K562 (cell line): ENCODE data around the gene MCU. TPM values are rescaled to one million over a fixed set of nuclear protein-coding genes. Genes with fewer than 3 reads are reported as not detected.
A peak's percentile ranks its signal among the peaks of the same experiment; 100 is the strongest.

Source experiments
- ATAC-seq: fragments of 200-7000 bp; cut with Tn5 transposase; 3 replicates; pipeline ENCODE4 v1.9.1; 2020; ENCODE audit warnings: moderate library complexity
- BruUV-seq: library from RNA; stranded (reverse); fragments of 400-500 nt; replicated peaks from 2 replicates; lab custom pipeline; 2021; lab: Mats Ljungman, UMichigan
- CTCF ChIA-PET: fragments of 300-600 bp; formaldehyde crosslinking; extraction: SDS; loops from one replicate; lab custom pipeline; 2021; ENCODE audit warnings: low intra/inter-chr PET ratio; lab: Yijun Ruan, JAX
- POLR2A ChIA-PET: fragments of 300-600, 350-650 bp; sonication (Branson Sonifier 250); formaldehyde crosslinking; extraction: SDS; loops from one replicate; lab custom pipeline; 2021; ENCODE audit warnings: antibody characterized with exemption, inconsistent platforms; lab: Yijun Ruan, JAX
- DNase-seq, 4 experiments: peaks; one replicate each; pipeline versions ENCODE4 v3.0.0 to v3.0.0-alpha.2; 2011 to 2018; ENCODE audit warnings: low spot score in 3 of 4, mixed read lengths in 3 of 4; ENCODE audit errors: extremely low read depth in 1 of 4
- FAIRE-seq: peaks from 2 replicates; lab custom pipeline; 2011; peaks lifted over from hg19 to GRCh38; lab: Jason Lieb, UNC
- H2AFZ ChIP-seq: 2 replicates; pipeline ENCODE4 v1.6.0; 2011; ENCODE audit warnings: low read depth, low read length, control low read depth, inconsistent platforms
- H3K27ac ChIP-seq: fragments of 200-600 bp; 3 replicates; pipeline ENCODE4 v1.8.0; 2011; ENCODE audit warnings: low read depth, mild to moderate bottlenecking, control low read depth, inconsistent platforms, low read length, moderate library complexity, mixed read lengths; ENCODE audit errors: extremely low read depth
- H3K27me3 ChIP-seq, 2 experiments: fragments of 300-600 bp in 1 of 2; 2 replicates in 1 of 2; 3 replicates in 1 of 2; pipeline versions ENCODE4 v1.6.0 to v1.8.0; 2011; ENCODE audit warnings: inconsistent platforms in 2 of 2, low read length in 2 of 2, mild to moderate bottlenecking in 1 of 2, mixed read lengths in 1 of 2, moderate library complexity in 1 of 2; ENCODE audit not compliant: control insufficient read depth in 2 of 2, insufficient read depth in 2 of 2
- H3K36me3 ChIP-seq: fragments of 300-600 bp; 3 replicates; pipeline ENCODE4 v1.8.0; 2011; ENCODE audit warnings: mild to moderate bottlenecking, low read length, inconsistent platforms; ENCODE audit not compliant: control insufficient read depth, insufficient read depth
- H3K4me1 ChIP-seq, 2 experiments: fragments of 200-600 bp in 1 of 2; replicated peaks in 1 of 2; 2 replicates in 1 of 2; 3 replicates in 1 of 2; pipeline versions ENCODE4 v1.5.1 to v1.8.0; 2011; ENCODE audit warnings: inconsistent platforms in 2 of 2, low read length in 2 of 2, mild to moderate bottlenecking in 1 of 2, mixed read lengths in 1 of 2, moderate library complexity in 1 of 2; ENCODE audit not compliant: control insufficient read depth in 2 of 2, insufficient read depth in 2 of 2
- H3K4me2 ChIP-seq: 2 replicates; pipeline ENCODE4 v1.6.1; 2011; ENCODE audit warnings: low read length, control low read depth, inconsistent platforms, mixed read lengths; ENCODE audit not compliant: insufficient read depth
- H3K4me3 ChIP-seq: fragments of 200-600 bp; sonication (generic), shearing (Covaris generic); 2 replicates; pipeline ENCODE4 v1.5.1; 2016; ENCODE audit warnings: control low read depth, inconsistent platforms
- H3K79me2 ChIP-seq: fragments of 200-600 bp; 3 replicates; pipeline ENCODE4 v1.8.0; 2011; ENCODE audit warnings: low read length, inconsistent platforms; ENCODE audit not compliant: control insufficient read depth, insufficient read depth
- H3K9ac ChIP-seq, 2 experiments: 2 replicates each; pipeline versions ENCODE4 v1.6.0 to v1.6.1; 2011; ENCODE audit warnings: low read depth in 2 of 2, low read length in 2 of 2, control low read depth in 1 of 2, inconsistent platforms in 1 of 2, mild to moderate bottlenecking in 1 of 2, mixed read lengths in 1 of 2; ENCODE audit not compliant: insufficient read depth in 1 of 2
- H3K9me1 ChIP-seq: one replicate; pipeline ENCODE4 v1.6.0; 2011; ENCODE audit warnings: inconsistent platforms, mild to moderate bottlenecking, low read length, moderate library complexity; ENCODE audit not compliant: control insufficient read depth, insufficient read depth
- H3K9me3 ChIP-seq: replicated peaks from 2 replicates; pipeline ENCODE4 v1.5.1; 2011; ENCODE audit warnings: low read depth, low read length, inconsistent platforms; ENCODE audit not compliant: control insufficient read depth, insufficient read depth
- H4K20me1 ChIP-seq: replicated peaks from 2 replicates; pipeline ENCODE4 v1.6.1; 2011; ENCODE audit warnings: low read length, inconsistent platforms, mixed read lengths; ENCODE audit not compliant: control insufficient read depth, insufficient read depth
- CHAMP1 ChIP-seq: fragments of 450-650 bp; IDR thresholded peaks from 2 replicates; pipeline ENCODE4 v1.6.1; 2016; ENCODE audit warnings: mild to moderate bottlenecking
- FOXK2 ChIP-seq, 2 experiments: fragments of 450-650 bp; IDR thresholded peaks in 1 of 2; conservative IDR thresholded peaks in 1 of 2; 2 replicates each; pipeline ENCODE4 v1.6.1; 2016; ENCODE audit warnings: low read depth in 2 of 2, mild to moderate bottlenecking in 1 of 2
- MYBL2 ChIP-seq, 2 experiments: fragments of 450-650 bp in 1 of 2; sonication (generic) in 1 of 2; formaldehyde crosslinking in 1 of 2; IDR thresholded peaks; 2 replicates each; pipeline versions ENCODE4 v1.6.1 to v1.8.1; 2017 to 2022; ENCODE audit warnings: borderline replicate concordance in 1 of 2, inconsistent platforms in 1 of 2, low read depth in 1 of 2, mild to moderate bottlenecking in 1 of 2, missing genetic modification reagents in 1 of 2, moderate library complexity in 1 of 2
- ZBTB33 ChIP-seq: sonication (generic); formaldehyde crosslinking; IDR thresholded peaks from 2 replicates; pipeline ENCODE4 v1.8.1; 2023; ENCODE audit warnings: mild to moderate bottlenecking, missing genetic modification reagents
- WGBS: fragments of 100-300 bp; shearing (Covaris generic); methylation state at CpG from one replicate; pipeline ENCODE4 v1.1.6; 2016; ENCODE audit warnings: low coverage, mixed read lengths; ENCODE audit not compliant: insufficient coverage; ENCODE audit errors: missing lambda C conversion rate; 5-methylcytosine and 5-hydroxymethylcytosine counted together
- in situ Hi-C: fragments of 300-500 bp; cut with MboI; formaldehyde crosslinking; loops from 4 replicates; pipeline ENCODE4 v1.15.0; 2018; ENCODE audit warnings: inconsistent platforms, mixed read lengths
- intact Hi-C: fragments of 100-400 bp; cut with micrococcal nuclease; formaldehyde crosslinking; loops from 2 replicates; pipeline ENCODE4 v1.14.2; 2022
- polyA plus RNA-seq, 8 experiments: library from polyadenylated mRNA; depleted of rRNA in 4 of 8; stranded (reverse) in 5 of 8; unstranded in 3 of 8; fragments of >200 nt; fragmentation: Nextera tagmentation in 2 of 8; fragmentation: Illumina TruSeq in 1 of 8; extraction: Ambion mirVana in 2 of 8; extraction: Trizol in 1 of 8; gene quantifications; 2 replicates each; pipeline versions ENCODE4 v1.2.1 to v1.2.3, GENCODE V29; 2011 to 2014; ENCODE audit warnings: inconsistent platforms in 1 of 8, missing spikeins in 1 of 8
- total RNA-seq, 7 experiments: library from RNA; depleted of rRNA in 6 of 7; stranded (reverse); fragments of >200 nt in 6 of 7; fragmentation: Illumina TruSeq in 2 of 7; extraction: Trizol in 2 of 7; gene quantifications; 2 replicates each; pipeline versions ENCODE4 v1.2.1 to v1.2.3, GENCODE V29; 2011 to 2021; ENCODE audit warnings: low replicate concordance in 1 of 7

The MCU gene
- total and polyA plus RNA-seq, 9 of the 15 experiments (the other 6 are each of a cell fraction or from before 2014, with no cell fraction given): 8.2 to 88.8 (median 21.3) TPM

- H3K4me1 ChIP-seq: no peaks in the 10 kb centered on the region; a peak in 1 of 5 replicates
- WGBS: 27% methylated on average over 2 of the region's 2 CpGs
- no peak overlapping the region for H3K4me3 ChIP-seq
- intact Hi-C loops (no loop called here), in situ Hi-C loops (no loop called here)
- H3K9me1 ChIP-seq: no peaks in the 10 kb centered on the region
- H4K20me1 ChIP-seq: 0 out of 2 replicates have a peak, but pooled peaks cover under 1% of the 10 kb centered on the region
- no peak overlapping the region for H3K4me2 ChIP-seq
- ChIA-PET POLR2A (no interaction called here), CTCF (no interaction called here)
- no peaks in the 10 kb centered on the region for H3K9me3 ChIP-seq
- no peaks in the 10 kb centered on the region for H3K27me3 ChIP-seq
- FAIRE-seq (peak; percentile 35), ATAC-seq (no peak), DNase-seq (no peak)
- no peak overlapping the region for H3K9ac ChIP-seq
- H3K79me2 ChIP-seq: no peaks in the 10 kb centered on the region
- BruUV-seq: no TSS peak
- H2AFZ ChIP-seq: no peak overlapping the region
- H3K36me3 ChIP-seq: no peaks in the 10 kb centered on the region
- TF ChIP-seq ZBTB33 (CRISPR knock-in tag) (no peak), MYBL2 (IDR thresholded peaks at IDR 0.05; ENCODE audit: low read depth) (no peak), MYBL2 (CRISPR knock-in tag; IDR thresholded peaks at IDR 0.05; ENCODE audit: borderline replicate concordance) (no peak)
- H3K27ac ChIP-seq: no peak overlapping the region
Observed at GRCh38 chr10:72818076-72818475, 126.1 kb downstream of the MCU start.

GRCh38 chr10:72819053-72819452 is 127.1 kb downstream of the MCU start:
- CTCF ChIA-PET: no interaction called here
- ATAC-seq (no peak), FAIRE-seq (no peak), DNase-seq (no peak)
- Histone ChIP-seq H3K4me2 (no peak overlapping the region), H3K79me2 (no peaks in the 10 kb centered on the region), H4K20me1 (no peaks in the 10 kb centered on the region), H3K4me1 (no peaks in the 10 kb centered on the region), H3K9ac (no peak overlapping the region), H2AFZ (no peak overlapping the region), H3K36me3 (no peaks in the 10 kb centered on the region), H3K4me3 (no peak overlapping the region), H3K27ac (no peak overlapping the region), H3K27me3 (no peaks in the 10 kb centered on the region), H3K9me1 (no peaks in the 10 kb centered on the region), H3K9me3 (no peaks in the 10 kb centered on the region)
- intact Hi-C loops (no loop called here), in situ Hi-C loops (no loop called here)
- POLR2A ChIA-PET: interaction anchor here (0.6 kb wide), 2 partner anchors 198 to 428 kb away, joined by 3 read pairs; partner anchors contain the start of gene DNAJC9
- BruUV-seq: no TSS peak
- WGBS: 71% methylated on average over 1 of the region's 1 CpG
- TF ChIP-seq FOXK2 (conservative IDR thresholded peaks at IDR 0.05 in 1 of 2, IDR thresholded peaks at IDR 0.05 in 1 of 2; ENCODE audit: low read depth in 2 of 2) (no peak), CHAMP1 (0 out of 2 replicates have a peak, but pooled peaks have one; percentile 15)
